Stomach (tissue), 4 donors: ENCODE measurements around the gene GRHL1.

Experiments
- CTCF ChIP-seq, 7 experiments: fragments of 450-650 bp in 4 of 7; fragments of 200-600 bp in 3 of 7; sonication (generic) in 3 of 7; IDR thresholded peaks; one replicate each; pipeline ENCODE4 v1.5.1; 2016 to 2019; ENCODE audit warnings: antibody characterized with exemption in 7 of 7, control low read depth in 2 of 7, mild to moderate bottlenecking in 1 of 7
- POLR2A ChIP-seq, 4 donors: fragments of 450-650 bp; IDR thresholded peaks; one replicate each; pipeline ENCODE4 v1.6.1; 2016; ENCODE audit warnings: antibody characterized with exemption in 4 of 4, control low read depth in 2 of 4, mild to moderate bottlenecking in 1 of 4, moderate library complexity in 1 of 4
- POLR2AphosphoS5 ChIP-seq, 3 donors: sonication (generic); formaldehyde crosslinking; IDR thresholded peaks; one replicate each; pipeline ENCODE4 v1.6.1; 2016; ENCODE audit warnings: antibody characterized with exemption in 3 of 3

- no peak for TF ChIP-seq CTCF (IDR thresholded peaks at IDR 0.05)
- no peak for TF ChIP-seq POLR2AphosphoS5 (IDR thresholded peaks at IDR 0.05)
- TF ChIP-seq POLR2A (IDR thresholded peaks at IDR 0.05) = no peak
These were observed 42.9 kb upstream of the GRHL1 start for GRCh38 chr2:9908639-9909038.
